GM19395 (cell line): Measurements from ENCODE around the gene MYO7B.

Source experiments
- ATAC-seq: cut with Tn5 transposase; IDR thresholded peaks from one replicate; pipeline ENCODE4 v1.9.1; 2021; ENCODE audit warnings: mild to moderate bottlenecking, moderate library complexity; ENCODE audit not compliant: unreplicated experiment

MYO7B gene

GRCh38 chr2:127634626-127635379, 99.3 kb downstream of the MYO7B start:
- ATAC-seq = no peak

- ATAC-seq = no peak
Observed at GRCh38 chr2:127635380-127636237, 100.1 kb downstream of the MYO7B start.

- ATAC-seq = no peak
Observed at GRCh38 chr2:127636248-127637235, 101.1 kb downstream of the MYO7B start.

GRCh38 chr2:127637236-127637630, 101.8 kb downstream of the MYO7B start:
- ATAC-seq = no peak

GRCh38 chr2:127637725-127638252, 102.3 kb downstream of the MYO7B start:
- ATAC-seq = no peak

GRCh38 chr2:127638361-127639110, 103.1 kb downstream of the MYO7B start:
- ATAC-seq = no peak

- no peak for ATAC-seq
Observed at GRCh38 chr2:127639111-127639474, 103.6 kb downstream of the MYO7B start.

GRCh38 chr2:127640082-127641072, 104.9 kb downstream of the MYO7B start:
- ATAC-seq = no peak

GRCh38 chr2:127641133-127641532, 105.7 kb downstream of the MYO7B start:
- ATAC-seq = no peak

- ATAC-seq = no peak
Observed at GRCh38 chr2:127641846-127642507, 106.5 kb downstream of the MYO7B start.

GRCh38 chr2:127642706-127643438, 107.4 kb downstream of the MYO7B start:
- no peak for ATAC-seq

- ATAC-seq = no peak
Observed at GRCh38 chr2:127643439-127644065, 108.1 kb downstream of the MYO7B start.

GRCh38 chr2:127644066-127645025, 108.9 kb downstream of the MYO7B start:
- ATAC-seq = no peak

GRCh38 chr2:127645026-127645394, 109.5 kb downstream of the MYO7B start:
- ATAC-seq = no peak

- no peak for ATAC-seq
Observed at GRCh38 chr2:127645395-127646291, 110.2 kb downstream of the MYO7B start, which contains the start of gene GPR17. TSS of gene GPR17 (plus strand) at chr2:127646153. CDS start at chr2:127650736, 4,583 bp downstream.
